Adipose tissue (tissue), 3 donors: ENCODE results near the gene RBMS3. TPM values are rescaled to one million over a fixed set of nuclear protein-coding genes. Genes with fewer than 3 reads are reported as not detected.
"Not testable (repeated sequence)": the region's sequence is repeated elsewhere in the genome, so short reads cannot be mapped to it uniquely, and the experiment has no call there.

Experiments
- H3K27ac ChIP-seq: one replicate; pipeline ENCODE4 v1.5.1; 2013; ENCODE audit warnings: low read depth, low read length
- WGBS, 3 donors: extraction: QIAGEN DNeasy Blood & Tissue Kit; methylation state at CpG; one replicate each; pipeline ENCODE4 v1.1.7; 2013; 5-methylcytosine and 5-hydroxymethylcytosine counted together
- polyA plus RNA-seq, 3 donors: library from polyadenylated mRNA; stranded (reverse); fragments of 200-250 nt; gene quantifications; one replicate each; pipeline ENCODE4 v1.2.3, GENCODE V29; 2013
- donor health status: healthy with polysubstance abuse.
- donor health status: Bipolar disorder and iron deficiency.
- donor health status: healthy.

The RBMS3 gene
- polyA plus RNA-seq, 3 donors: 1.4 to 16.2 (median 10.2) TPM

- 84 to 89% (median 87%) methylated on average over 5 of the region's 5 CpGs for WGBS, 3 donors
- no peak overlapping the region for H3K27ac ChIP-seq
Observed at GRCh38 chr3:29642393-29643033, 361.6 kb downstream of the RBMS3 start.

- 78 to 94% (median 85%) methylated on average over 3 of the region's 3 CpGs for WGBS, 3 donors
- H3K27ac ChIP-seq: no peak overlapping the region
Observed at GRCh38 chr3:29643034-29643425, 362.2 kb downstream of the RBMS3 start.

GRCh38 chr3:29644261-29644660, 363.4 kb downstream of the RBMS3 start:
- no peak overlapping the region for H3K27ac ChIP-seq
- WGBS, 3 donors: 71 to 81% (median 77%) methylated on average over 6 of the region's 6 CpGs

- 62 to 85% (median 73%) methylated on average over 3 of the region's 3 CpGs for WGBS, 3 donors
- no peak overlapping the region for H3K27ac ChIP-seq
Observed at GRCh38 chr3:29644956-29645636, 364.2 kb downstream of the RBMS3 start.

- no peak overlapping the region for H3K27ac ChIP-seq
- 77 to 89% (median 85%) methylated on average over 1 of the region's 1 CpG for WGBS, 3 donors
Observed at GRCh38 chr3:29646043-29646442, 365.2 kb downstream of the RBMS3 start.

GRCh38 chr3:29649815-29650547, 369.1 kb downstream of the RBMS3 start:
- no peak overlapping the region for H3K27ac ChIP-seq
- 73 to 82% (median 79%) methylated on average over 6 of the region's 6 CpGs for WGBS, 3 donors

GRCh38 chr3:29653680-29654079, 372.8 kb downstream of the RBMS3 start:
- 80 to 90% (median 85%) methylated on average over 4 of the region's 4 CpGs for WGBS, 3 donors
- H3K27ac ChIP-seq: no peak overlapping the region

- WGBS, 3 donors: 64 to 79% (median 77%) methylated on average over 6 of the region's 6 CpGs
Observed at GRCh38 chr3:29655015-29655747, 374.3 kb downstream of the RBMS3 start.

GRCh38 chr3:29665688-29666087, 384.8 kb downstream of the RBMS3 start:
- no peak overlapping the region for H3K27ac ChIP-seq
- WGBS, 3 donors: 44 to 75% (median 69%) methylated on average over 3 of the region's 3 CpGs

More at GRCh38 chr3:29655015-29655747, 374.3 kb downstream of the RBMS3 start:
- H3K27ac ChIP-seq: no peak overlapping the region

- no peak overlapping the region for H3K27ac ChIP-seq
- WGBS, 3 donors: 66 to 92% (median 91%) methylated on average over 2 of the region's 2 CpGs
Observed at GRCh38 chr3:29668233-29668632, 387.4 kb downstream of the RBMS3 start.

GRCh38 chr3:29668728-29669127, 387.9 kb downstream of the RBMS3 start:
- WGBS, 3 donors: 56 to 93% (median 91%) methylated on average over 2 of the region's 2 CpGs

GRCh38 chr3:29670476-29670875, 389.6 kb downstream of the RBMS3 start:
- WGBS, 3 donors: 83 to 93% (median 90%) methylated on average over 7 of the region's 7 CpGs
- H3K27ac ChIP-seq: not testable (repeated sequence)

More at GRCh38 chr3:29668728-29669127, 387.9 kb downstream of the RBMS3 start:
- no peak overlapping the region for H3K27ac ChIP-seq

- WGBS, 3 donors: 81 to 95% (median 86%) methylated on average over 1 of the region's 1 CpG
Observed at GRCh38 chr3:29677421-29677820, 396.6 kb downstream of the RBMS3 start.

GRCh38 chr3:29679944-29680343, 399.1 kb downstream of the RBMS3 start:
- 48 to 71% (median 67%) methylated on average over 4 of the region's 4 CpGs for WGBS, 3 donors
- H3K27ac ChIP-seq: no peak overlapping the region

More at GRCh38 chr3:29677421-29677820, 396.6 kb downstream of the RBMS3 start:
- H3K27ac ChIP-seq: no peak overlapping the region

GRCh38 chr3:29683018-29683993, 402.4 kb downstream of the RBMS3 start:
- 26 to 49% (median 45%) methylated on average over 5 of the region's 5 CpGs for WGBS, 3 donors
- no peak overlapping the region for H3K27ac ChIP-seq

GRCh38 chr3:29686889-29687592, 406.2 kb downstream of the RBMS3 start:
- 73 to 88% (median 84%) methylated on average over 2 of the region's 2 CpGs for WGBS, 3 donors
- no peak overlapping the region for H3K27ac ChIP-seq
